NCI-H2107 treated with DMSO at 0.1 percent for 48 hours (cell line): ENCODE data around the gene CTSA.
A peak's percentile ranks its signal among the peaks of the same experiment; 100 is the strongest.
"Not testable (repeated sequence)": the region's sequence is repeated elsewhere in the genome, so short reads cannot be mapped to it uniquely, and the experiment has no call there.

Experiments used
- DNase-seq: peaks from one replicate; lab custom pipeline; 2025; ENCODE audit not compliant: unreplicated experiment; lab: John Stamatoyannopoulos, UW

CTSA gene

DNA sequence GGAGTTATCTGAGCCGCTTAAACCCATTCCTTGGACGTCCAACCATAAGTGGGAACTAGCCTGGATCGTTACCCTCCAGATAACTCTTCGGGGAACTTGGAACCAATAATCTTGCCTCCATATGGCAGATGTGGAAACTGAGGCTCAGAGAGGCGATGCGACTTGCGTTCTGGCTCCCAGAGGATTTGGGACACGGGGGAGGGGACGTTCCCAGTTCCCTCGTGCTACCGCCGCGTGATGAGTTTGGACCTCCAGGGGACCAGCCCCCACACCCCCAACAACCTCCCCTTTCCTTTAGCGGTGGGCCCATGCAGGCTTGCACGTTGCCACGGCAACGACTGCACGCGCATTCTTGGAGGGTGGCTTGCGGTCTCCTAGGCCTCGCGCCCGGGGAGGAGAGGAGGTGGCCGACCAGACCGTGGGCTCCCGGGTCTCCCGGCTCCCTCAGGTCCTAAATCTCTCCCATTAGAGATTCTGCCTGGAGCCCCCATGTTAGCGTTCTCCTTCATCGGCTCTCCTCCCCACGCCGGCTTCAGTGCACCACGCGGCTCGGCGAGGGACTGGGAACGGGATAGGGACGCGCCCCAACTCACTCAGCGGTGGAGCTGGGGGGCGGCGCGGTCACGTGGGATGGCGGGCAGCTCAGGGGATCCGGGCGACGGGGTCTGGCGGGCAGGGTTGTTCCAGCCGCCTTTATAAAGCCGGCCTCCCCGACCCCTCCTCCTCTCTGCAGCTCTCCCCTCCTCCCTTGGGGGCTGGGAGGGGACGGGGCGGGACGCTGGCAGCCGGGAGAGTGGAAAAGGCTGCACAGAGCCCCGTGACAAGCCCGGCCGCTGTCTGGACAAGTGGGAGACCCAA, 20.6 kb downstream of the CTSA start, which contains the start of gene PLTP:
Gene PLTP, minus strand, starts transcription at position 670 of the 858 bp plus-strand sequence. CDS start 703 bp downstream, outside the sequence.
- DNase-seq: no peak

DNA sequence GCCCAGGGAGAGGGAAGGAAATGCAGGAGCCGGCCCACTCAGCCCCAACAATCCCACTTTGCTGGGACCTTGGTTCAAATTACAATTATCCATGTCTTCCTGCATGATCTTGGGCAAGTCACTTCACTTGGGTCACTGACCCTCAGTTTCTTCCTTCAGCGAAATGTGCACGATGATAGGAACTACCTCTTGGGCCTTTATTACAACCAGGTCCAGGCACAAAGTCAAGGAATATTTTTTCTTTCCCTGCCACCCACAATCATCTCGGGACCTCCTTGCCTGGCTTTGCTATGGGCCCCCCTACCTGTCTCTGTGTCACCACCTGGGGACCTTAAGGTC, 21.2 kb downstream of the CTSA start:
- DNase-seq: no peak

DNA sequence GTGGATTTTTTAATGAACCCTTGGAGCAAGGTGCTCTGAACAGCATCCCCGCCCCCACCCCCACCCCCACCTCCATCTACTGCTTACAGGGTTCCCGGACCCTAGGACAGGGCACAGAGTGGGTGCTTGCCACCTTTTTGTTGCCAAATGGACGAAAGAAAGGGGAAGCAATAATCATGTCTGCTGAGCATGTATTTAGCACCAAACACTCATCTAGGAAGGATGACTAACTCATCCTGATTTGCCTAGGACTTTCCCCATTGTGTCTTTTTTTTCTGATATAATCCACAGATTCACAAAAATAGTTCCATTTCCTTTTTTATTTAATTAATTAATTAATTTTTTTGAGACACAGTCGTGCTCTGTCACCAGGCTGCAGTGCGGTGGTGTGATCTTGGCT, 22.0 kb downstream of the CTSA start:
- DNase-seq: no peak

DNA sequence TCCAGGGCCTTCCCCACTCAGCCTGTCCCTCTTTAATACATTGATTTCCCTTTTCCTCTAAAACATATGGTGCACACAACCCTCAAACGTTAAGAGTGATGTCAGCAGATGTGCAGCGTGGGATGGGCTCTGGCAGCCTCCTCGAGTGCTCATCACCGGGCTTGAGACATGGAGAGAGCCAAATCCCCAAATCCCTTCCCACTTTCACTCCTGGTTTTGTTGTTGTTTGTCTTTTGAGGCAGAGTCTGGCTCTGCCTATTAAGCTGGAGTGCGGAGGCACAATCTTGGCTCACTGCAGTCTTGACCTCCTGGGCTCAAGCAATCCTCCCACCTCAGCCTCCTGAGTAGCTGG, 26.6 kb downstream of the CTSA start:
- no peak for DNase-seq

DNA sequence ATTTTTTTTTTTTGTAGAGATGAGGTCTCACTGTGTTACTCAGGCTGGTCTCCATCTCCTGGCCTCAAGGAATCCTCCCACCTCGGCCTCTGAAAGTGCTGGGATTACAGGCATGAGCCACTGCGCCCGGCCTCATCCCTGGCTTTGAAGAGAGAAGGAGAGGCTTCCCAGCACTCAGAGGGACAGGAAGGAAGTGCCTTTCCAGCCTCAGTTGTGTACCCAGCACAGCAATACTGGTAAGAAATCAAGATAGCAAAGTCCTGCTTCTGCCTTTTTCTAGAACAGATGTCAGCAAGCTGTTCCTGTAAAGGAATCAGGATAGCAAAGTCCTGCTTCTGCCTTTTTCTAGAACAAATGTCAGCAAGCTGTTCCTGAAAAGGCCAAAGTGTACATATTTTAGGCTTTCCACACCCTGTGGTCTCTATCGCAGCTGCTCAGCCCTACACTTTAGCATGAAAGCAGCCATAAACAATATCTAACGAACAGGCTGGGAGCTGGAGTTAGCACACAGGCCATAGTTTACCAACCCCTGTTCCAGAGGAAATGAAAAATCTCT, 27.1 kb downstream of the CTSA start:
- no peak for DNase-seq

DNA sequence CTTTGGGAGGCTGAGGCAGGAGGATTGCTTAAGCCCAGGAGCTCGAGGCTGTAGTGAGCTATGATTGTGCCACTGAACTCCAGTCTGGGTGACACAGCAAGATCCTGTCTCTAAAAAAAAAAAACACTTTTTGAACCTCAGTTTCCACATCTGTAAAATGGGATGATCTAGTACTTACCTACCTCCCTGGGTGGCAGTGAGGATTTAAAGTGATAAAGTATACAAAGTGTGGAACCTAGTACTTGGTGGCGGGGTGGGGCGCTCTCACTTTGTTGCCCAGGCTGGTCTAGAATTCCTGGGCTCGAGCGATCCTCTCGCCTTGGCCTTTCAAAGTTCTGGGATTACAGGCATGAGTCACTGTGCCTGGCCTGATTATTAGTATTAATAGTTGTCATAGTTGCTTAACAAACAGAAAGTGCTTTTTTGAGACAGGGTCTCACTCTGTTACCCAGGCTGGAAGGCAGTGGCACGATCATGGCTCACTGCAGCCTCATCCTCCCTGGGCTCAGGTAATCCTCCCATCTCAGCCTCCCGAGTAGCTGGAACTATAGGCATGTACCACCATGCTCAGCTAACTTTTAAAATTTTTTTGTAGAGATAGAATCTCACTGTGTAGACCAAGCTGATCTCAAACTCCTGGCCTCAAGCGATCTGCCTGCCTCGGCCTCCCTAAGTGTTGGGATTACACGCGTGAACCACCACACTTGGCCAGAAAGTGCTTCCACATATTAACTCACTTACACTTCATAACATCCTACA, 27.8 kb downstream of the CTSA start:
- no peak for DNase-seq

DNA sequence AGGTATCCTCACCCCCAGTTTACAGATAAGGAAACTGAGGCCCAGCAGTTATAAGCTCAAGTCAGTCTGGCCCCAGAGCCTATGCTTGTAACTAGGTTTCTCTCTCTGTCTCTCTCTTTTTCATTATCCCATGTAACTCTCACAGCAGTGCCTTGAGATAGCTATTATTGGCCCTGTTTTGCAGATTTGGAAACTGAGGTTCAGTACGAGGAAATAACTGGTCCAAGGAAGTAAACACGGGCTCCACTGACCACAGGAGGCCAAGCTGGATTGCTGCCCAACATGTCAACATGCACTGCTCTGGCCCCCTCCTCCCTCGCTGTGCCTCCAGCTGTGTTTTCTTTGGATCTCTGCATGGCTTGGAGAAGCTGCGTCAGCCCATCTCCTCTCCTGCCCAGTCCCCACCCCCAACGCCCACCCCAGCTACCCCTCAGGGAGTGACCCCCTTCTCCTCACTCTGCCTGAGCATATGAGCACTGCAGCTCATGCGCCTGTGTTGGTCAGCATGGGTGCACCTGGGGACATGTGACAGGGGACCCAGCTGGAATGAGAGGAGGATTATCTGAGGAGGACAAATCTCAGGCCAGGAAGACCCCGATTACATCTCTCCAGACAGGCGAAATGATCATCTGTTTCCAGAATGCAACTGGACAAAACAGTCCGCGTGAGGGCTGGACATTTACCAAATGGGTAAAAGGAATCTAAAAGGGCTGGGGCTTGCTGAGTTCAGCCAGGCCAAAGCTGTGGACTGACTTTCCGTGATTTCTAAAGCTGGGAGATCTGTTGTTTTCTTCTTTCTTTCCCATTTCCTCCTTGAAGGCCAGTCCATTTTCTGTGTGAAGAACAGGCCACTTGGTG, 28.6 kb downstream of the CTSA start:
- no peak for DNase-seq

DNA sequence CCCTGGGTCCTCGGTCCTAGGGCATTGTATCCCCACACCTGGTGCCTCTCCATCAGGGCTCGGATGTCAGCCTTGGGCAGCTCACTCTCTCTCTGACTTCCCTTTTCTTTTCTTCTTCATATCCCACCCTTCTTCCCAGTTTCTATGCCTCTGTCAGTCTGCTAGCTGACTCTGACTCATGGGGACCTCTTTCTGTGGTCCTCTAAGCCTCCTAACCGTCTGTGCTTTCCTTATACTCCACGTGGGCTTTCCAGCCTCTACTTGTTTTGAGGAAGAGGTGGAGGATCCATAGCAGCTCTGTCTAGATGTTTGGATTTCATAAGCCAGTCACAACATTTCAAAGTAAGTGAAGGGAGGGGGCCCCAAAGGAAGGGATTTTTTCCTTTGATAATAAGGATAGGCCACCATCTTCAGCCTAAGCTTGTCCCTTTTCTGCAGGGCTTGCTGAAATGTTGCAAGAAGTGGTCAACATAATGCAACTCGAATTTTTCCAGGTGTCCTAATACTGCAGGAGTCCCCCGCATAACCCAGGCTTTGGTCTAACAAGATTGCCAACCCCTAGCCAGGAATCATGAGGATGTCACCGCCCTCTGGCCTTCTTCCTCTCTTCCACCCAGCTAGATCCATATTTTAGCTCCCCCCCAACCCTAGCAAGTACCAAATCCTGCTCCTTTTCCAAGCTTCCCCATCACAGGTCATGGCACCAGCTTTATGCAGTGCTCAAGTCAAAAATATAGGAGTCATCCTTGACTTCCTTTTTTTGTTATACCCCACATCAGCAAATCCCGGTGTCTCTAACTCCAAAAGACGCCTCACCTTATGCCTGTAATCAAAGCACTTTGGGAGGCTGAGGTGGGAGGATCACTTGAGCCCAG, 29.6 kb downstream of the CTSA start:
- DNase-seq: no peak

DNA sequence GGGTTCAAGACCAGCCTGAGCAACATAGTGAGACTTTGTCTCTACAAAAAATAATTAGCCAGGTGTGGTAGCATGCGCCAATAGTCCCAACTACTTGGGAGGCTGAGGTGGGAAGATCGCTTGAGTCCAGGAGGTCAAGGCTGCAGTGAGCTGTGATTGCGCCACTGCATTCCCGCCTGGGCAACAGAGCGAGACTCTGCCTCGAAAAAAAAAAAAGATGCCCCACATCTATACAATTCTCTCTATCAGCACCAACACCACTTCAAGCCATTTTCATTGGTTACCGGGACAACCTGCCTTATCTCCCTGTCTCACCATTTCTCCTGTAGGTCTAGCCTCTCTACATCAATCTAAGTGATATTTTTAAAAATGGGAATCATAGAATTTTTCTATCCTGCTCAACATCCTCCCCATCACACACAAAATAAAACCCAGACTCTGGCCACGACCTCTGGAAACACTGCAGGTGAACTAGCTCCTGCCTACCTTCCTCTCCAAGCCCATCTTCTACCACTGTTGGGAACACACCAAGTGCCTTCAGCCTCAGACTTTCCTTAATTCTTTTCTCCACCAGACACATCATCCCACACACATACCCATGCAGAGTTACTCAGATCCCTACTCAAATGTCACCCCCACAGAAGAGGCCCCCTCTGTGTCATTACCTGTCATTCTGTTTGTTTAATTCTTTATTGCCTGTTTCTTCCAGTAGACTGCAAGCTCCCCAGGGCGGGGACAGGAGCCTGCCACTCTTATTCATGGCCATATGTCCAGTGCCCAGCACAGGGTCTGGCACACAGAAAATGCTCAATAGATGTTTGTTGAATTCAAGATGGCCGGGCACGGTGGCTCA, 30.4 kb downstream of the CTSA start:
- no peak for DNase-seq

DNA sequence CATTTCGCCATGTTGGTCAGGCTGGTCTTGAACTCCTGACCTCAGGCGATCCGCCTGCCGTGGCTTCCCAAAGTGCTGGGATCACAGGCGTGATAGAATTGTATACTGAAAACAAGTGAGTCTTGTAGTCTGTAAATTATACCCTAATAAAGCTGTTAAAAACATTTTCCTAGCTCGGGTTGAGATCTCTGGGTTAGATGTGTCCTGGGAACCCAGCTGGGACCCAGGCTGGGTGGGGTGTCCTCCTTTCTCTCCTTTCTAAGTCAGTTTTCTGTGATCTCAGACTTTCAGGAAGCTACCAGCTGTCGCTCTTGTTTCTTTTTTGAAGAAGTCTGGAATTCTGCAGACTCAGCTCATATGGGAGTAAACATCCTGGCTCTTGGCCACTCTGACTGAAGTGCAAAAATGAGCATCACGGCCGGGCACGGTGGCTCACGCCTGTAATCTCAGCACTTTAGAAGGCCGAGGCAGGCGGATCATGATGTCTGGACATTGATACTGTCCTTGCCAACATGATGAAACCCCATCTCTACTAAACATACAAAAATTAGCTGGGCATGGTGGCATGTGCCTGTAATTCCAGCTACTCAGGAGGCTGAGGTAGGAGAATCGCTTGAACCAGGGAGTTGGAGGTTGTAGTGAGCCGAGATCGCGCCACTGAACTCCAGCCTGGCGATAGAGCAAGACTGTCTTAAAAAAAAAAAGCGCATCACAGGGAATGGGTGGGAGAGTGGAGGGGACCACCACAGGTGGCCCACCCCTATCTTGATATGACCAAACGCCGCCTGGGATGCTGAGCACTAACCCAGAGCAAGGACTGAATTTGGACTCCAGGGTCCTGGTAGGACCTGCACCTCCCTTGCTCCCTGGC, 33.5 kb downstream of the CTSA start:
- DNase-seq: no peak

DNA sequence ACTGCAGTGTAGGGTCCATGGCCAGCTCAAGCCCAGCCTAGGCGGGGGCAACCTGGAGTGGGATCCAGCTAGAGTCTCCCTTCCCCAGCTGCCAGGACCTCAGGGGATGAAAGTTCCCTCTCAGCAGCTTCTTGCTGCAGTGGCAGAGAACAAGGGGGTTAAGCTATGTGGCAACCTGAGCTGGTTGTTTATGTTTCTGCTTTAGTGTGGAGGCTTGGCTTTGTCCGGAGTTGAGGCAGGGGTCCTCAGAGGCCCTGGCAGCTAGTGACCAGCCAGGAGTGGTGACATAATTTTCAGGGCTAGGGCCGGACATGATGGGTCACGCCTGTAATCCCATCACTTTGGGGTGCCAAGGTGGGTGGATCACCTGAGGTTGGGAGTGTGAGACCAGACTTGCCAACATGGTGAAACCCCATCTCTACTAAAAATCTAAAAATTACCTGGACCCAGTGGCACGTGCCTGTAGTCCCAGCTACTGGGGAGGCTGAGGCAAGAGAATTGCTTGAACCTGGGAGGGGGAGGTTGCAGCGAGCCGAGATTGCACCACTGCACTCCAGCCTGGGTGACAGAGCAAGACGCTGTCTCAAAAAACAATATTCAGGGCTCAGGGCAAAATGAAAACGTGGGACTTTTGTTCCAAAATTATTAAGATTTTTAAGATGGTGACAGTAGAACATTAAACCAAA, 34.8 kb downstream of the CTSA start:
- no peak for DNase-seq

DNA sequence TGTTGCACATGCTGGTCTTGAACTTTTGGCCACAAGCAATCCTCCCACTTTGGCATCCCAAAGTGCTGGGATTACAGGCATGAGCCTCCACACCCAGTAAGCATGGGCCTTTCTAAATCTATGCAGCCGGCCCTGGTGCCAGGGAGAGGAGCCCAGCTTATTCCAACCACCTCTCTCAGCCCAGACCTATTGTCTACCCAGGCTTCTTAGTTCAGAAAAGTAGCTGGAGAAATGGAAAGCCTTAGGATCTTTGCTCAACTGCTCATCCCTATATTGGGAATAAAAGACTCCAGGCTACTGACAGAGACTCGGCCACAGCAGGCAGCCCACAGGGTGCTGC, 35.6 kb downstream of the CTSA start:
- no peak for DNase-seq

DNA sequence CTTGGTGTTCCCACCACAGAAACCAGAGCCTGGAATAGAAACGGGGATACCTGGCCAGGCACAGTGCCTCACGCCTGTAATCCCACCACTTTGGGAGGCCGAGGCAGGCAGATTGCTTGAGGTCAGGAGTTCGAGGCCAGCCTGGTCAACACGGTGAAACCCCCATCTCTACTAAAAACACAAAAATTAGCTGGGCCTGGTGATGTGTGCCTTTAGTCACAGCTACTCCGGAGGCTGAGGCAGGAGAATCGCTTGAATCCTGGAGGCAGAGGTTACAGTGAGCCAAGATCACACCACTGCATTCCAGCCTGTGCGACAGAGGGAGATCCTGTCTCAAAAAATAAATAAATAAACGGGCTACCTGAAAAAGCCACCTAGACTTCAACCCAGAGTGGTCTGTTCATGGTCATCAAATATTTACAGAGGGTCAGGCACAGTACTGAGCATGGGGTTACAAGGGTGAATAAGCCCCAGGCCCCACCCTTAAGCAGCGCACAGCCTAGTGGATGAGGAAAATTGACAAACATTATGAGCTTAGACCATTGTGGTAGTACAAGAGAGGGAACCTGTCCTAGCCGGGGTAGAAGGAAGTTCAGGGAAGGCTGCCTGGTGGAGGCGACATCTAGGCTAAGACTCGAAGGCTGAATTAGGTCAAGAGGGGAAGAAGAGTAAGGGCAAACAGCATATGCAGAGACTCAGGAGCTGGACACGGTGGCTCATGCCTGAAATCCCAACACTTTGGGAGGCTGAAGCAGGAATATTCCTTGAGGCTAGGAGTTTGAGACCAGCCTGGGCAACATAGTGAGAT, 36.1 kb downstream of the CTSA start:
- no peak for DNase-seq

DNA sequence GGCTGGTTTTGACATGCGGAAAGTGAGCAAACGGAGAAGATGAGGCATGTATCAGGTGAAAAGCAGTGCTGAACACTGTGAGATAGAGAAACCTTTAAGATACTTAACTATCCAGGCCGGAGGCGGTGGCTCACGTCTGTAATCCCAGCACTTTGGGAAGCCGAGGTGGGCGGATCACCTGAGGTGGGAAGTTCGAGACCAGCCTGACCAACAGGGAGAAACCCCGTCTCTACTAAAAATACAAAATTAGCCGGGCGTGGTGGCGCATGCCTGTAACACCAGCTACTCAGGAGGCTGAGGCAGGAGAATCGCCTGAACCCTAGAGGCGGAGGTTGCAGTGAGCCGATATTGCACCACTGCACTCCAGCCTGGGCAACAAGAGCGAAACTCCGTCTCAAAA, 40.5 kb downstream of the CTSA start:
- not testable (repeated sequence) for DNase-seq

DNA sequence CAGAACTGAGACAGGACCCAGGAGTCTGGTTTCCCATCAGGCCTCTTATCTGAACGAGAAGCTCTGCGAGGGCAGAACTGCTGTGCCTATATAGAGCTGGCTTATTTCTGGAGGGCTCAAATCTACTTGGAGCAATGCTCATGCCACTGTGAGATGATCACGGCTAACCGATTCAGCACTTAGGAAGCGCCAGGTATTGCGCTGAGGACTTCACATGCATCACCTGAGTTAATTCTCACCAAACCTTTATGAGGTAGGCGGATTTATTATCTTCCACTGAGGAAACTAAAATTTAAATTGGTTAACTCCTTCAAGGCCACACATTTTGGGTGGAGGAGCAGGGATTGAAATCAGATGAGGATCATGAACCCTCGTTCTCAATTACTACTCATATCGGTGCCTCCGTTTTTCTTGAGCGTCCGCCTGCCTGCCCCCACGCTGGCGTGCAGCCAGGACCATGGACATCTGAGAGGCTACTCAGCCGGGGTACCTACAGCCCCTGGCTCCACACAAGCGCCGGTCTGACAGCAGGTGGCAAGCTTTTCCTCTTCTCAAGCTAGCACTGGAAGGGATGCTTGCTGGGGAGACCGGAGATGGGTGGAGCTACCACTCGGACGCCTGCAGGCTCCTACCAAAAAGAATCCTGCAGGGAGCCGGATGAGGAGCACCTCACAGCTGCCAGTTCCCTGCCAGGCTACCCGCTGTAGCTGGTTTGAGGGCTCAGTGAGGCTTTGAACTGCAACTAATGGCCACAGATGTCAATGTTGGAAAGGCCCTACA, 42.3 kb downstream of the CTSA start:
- DNase-seq: peak; percentile 58

DNA sequence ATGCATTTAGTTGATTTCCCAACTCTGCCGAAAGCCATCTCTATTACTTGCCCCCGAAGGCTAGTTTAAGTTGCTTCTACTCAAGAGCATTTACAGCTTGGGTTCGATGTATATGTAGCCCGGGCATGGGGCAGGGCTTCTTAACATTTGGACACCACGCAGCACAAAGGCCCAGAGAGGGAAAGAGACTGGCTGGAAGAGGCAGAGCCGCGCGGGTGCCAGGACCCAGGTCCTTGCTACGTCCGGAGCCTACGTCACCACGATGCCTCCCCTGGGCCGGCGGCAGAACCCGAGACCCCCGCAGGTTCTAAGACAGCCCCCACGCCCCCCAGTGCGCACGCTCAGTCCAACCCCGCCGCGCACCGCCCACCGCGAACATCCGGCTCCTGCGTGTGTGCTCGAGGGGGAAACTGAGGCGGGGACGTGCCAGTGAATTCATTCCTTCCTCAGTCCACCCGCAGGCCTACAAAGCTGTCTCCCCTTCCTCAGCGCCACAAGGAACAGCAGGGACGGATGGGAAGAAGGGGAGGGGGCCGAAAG, 43.0 kb downstream of the CTSA start:
- peak; percentile 23 for DNase-seq
